Neural progenitor cell (in vitro differentiated cells): Measurements from ENCODE around the gene GPR137C.

Source experiments
- EZH2 ChIP-seq: fragments of 200-600 bp; sonication (generic); IDR thresholded peaks from 2 replicates; pipeline ENCODE4 v1.6.1; 2017; ENCODE audit warnings: antibody characterized with exemption, mild to moderate bottlenecking, moderate library complexity
- TF ChIP-seq, protein P1 (sequence below): fragments of 200-600 bp; sonication (generic); IDR thresholded peaks from 2 replicates; pipeline ENCODE4 v1.5.1; 2017; ENCODE audit warnings: antibody characterized with exemption, mild to moderate bottlenecking

DNA sequence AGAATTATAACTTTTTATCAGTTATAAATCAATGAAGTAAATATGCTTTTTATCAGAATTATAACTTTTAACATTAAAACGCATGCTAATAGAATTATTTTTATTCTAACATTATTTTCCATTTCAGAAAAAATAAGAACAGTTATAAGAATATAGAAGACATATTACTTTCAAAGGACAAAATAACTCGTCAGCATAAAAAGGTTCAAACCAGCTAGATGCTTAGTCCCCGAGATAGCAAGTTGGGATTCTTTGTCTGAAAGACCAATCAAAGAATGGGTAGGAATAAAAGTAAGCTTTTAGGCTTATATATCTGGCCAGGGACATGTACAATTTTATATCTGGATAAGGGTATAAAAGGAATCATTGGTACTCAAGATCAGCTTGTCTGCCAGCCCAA, 66.0 kb downstream of the GPR137C start:
- TF ChIP-seq, protein P1, sequence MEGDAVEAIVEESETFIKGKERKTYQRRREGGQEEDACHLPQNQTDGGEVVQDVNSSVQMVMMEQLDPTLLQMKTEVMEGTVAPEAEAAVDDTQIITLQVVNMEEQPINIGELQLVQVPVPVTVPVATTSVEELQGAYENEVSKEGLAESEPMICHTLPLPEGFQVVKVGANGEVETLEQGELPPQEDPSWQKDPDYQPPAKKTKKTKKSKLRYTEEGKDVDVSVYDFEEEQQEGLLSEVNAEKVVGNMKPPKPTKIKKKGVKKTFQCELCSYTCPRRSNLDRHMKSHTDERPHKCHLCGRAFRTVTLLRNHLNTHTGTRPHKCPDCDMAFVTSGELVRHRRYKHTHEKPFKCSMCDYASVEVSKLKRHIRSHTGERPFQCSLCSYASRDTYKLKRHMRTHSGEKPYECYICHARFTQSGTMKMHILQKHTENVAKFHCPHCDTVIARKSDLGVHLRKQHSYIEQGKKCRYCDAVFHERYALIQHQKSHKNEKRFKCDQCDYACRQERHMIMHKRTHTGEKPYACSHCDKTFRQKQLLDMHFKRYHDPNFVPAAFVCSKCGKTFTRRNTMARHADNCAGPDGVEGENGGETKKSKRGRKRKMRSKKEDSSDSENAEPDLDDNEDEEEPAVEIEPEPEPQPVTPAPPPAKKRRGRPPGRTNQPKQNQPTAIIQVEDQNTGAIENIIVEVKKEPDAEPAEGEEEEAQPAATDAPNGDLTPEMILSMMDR: no peak
- TF ChIP-seq EZH2: no peak
